Activated CD8-positive, alpha-beta T cell treated with anti-CD3 and anti-CD28 coated beads for 36 hours (primary cell): ENCODE results near the gene RFTN1. TPM values are rescaled to one million over a fixed set of nuclear protein-coding genes. Genes with fewer than 3 reads are reported as not detected.

Experiments used
- ATAC-seq: fragments of 200-7000 bp; cut with Tn5 transposase; one replicate; pipeline ENCODE4 v1.10.0; 2021; ENCODE audit warnings: mild to moderate bottlenecking, moderate library complexity
- CTCF ChIA-PET: fragments of 350-600 bp; sonication (Branson Sonifier 250); formaldehyde crosslinking; loops from one replicate; lab custom pipeline; 2021; ENCODE audit warnings: antibody characterized with exemption; lab: Charles Lee
- POLR2A ChIA-PET: fragments of 350-600 bp; sonication (Branson Sonifier 250); formaldehyde crosslinking; loops from one replicate; lab custom pipeline; 2021; ENCODE audit warnings: antibody characterized with exemption; lab: Charles Lee
- DNase-seq: peaks from one replicate; pipeline ENCODE4 v3.0.0-alpha.2; 2020
- H3K27ac Mint-ChIP-seq: one replicate; pipeline ENCODE4 v1.8.0; 2021; ENCODE audit warnings: mild to moderate bottlenecking, mixed read lengths
- H3K27me3 Mint-ChIP-seq: one replicate; pipeline ENCODE4 v1.8.0; 2021; ENCODE audit warnings: mixed read lengths
- H3K36me3 Mint-ChIP-seq: one replicate; pipeline ENCODE4 v1.8.0; 2021; ENCODE audit warnings: low read depth, mixed read lengths
- H3K4me1 Mint-ChIP-seq: one replicate; pipeline ENCODE4 v1.8.0; 2021; ENCODE audit warnings: low read depth, mixed read lengths
- H3K4me3 Mint-ChIP-seq: one replicate; pipeline ENCODE4 v1.8.0; 2021; ENCODE audit warnings: mild to moderate bottlenecking, moderate library complexity, mixed read lengths
- H3K9me3 Mint-ChIP-seq: one replicate; pipeline ENCODE4 v1.8.0; 2021; ENCODE audit warnings: mixed read lengths
- CTCF ChIP-seq: fragments of 200-600 bp; IDR thresholded peaks from one replicate; pipeline ENCODE4 v1.8.0; 2022; ENCODE audit warnings: antibody characterized with exemption, mild to moderate bottlenecking
- intact Hi-C: fragments of 100-400 bp; cut with micrococcal nuclease; formaldehyde crosslinking; loops from one replicate; pipeline ENCODE4 v1.10.0; 2022
- total RNA-seq, 2 experiments: library from RNA; stranded (reverse); gene quantifications; one replicate each; pipeline ENCODE4 v1.2.3, GENCODE V29; 2021

Gene RFTN1
- total RNA-seq, 2 experiments from 2014 or later = 113 to 125 TPM

GRCh38 chr3:16468336-16469098, 45.0 kb downstream of the RFTN1 start:
- intact Hi-C loops = no loop called here
- H3K4me3 Mint-ChIP-seq = peak overlapping the region; percentile 62
- peaks cover 90% of the 10 kb centered on the region for H3K36me3 Mint-ChIP-seq
- peak; percentile 45 for DNase-seq
- peak overlapping the region; percentile 89 for H3K27ac Mint-ChIP-seq
- ChIA-PET POLR2A (interaction anchor here (0.6 to 2.1 kb wide), 3 partner anchors 20 to 43 kb away, joined by 3 to 6 read pairs (median 3); no protein-coding TSS in a partner anchor), CTCF (interaction anchor here (1.5 kb wide), 1 partner anchor 14 kb away, joined by 5 read pairs; no protein-coding TSS in a partner anchor)
- peak; percentile 40 for ATAC-seq
- H3K9me3 Mint-ChIP-seq = no peaks in the 10 kb centered on the region
- TF ChIP-seq CTCF = no peak
- peaks cover 64% of the 10 kb centered on the region for H3K4me1 Mint-ChIP-seq
- H3K27me3 Mint-ChIP-seq = no peaks in the 10 kb centered on the region

- Mint-ChIP-seq H3K9me3 (no peaks in the 10 kb centered on the region), H3K4me1 (peaks cover 68% of the 10 kb centered on the region), H3K4me3 (peak overlapping the region; percentile 62), H3K27me3 (no peaks in the 10 kb centered on the region), H3K36me3 (peaks cover 87% of the 10 kb centered on the region), H3K27ac (peak overlapping the region; percentile 89)
- intact Hi-C loops = no loop called here
- TF ChIP-seq CTCF = no peak
- DNase-seq = no peak
- POLR2A ChIA-PET = interaction anchor here (0.7 to 2.1 kb wide), 2 partner anchors 21 to 44 kb away, joined by 3 to 6 read pairs; no protein-coding TSS in a partner anchor
- CTCF ChIA-PET = no interaction called here
- peak; percentile 24 for ATAC-seq
These were observed 45.5 kb downstream of the RFTN1 start for GRCh38 chr3:16468002-16468335.

- CTCF ChIA-PET = no interaction called here
These were observed 46.1 kb downstream of the RFTN1 start for GRCh38 chr3:16467393-16467792.

GRCh38 chr3:16466822-16467221, 46.7 kb downstream of the RFTN1 start:
- peaks cover 71% of the 10 kb centered on the region for H3K4me1 Mint-ChIP-seq
- no peaks in the 10 kb centered on the region for H3K9me3 Mint-ChIP-seq
- no peak for DNase-seq
- ChIA-PET CTCF (no interaction called here), POLR2A (interaction anchor here (0.9 to 2.1 kb wide), 2 partner anchors 8 to 45 kb away, joined by 3 to 6 read pairs; no protein-coding TSS in a partner anchor)
- no peak for TF ChIP-seq CTCF
- H3K27me3 Mint-ChIP-seq = no peaks in the 10 kb centered on the region
- ATAC-seq = no peak
- intact Hi-C loops = no loop called here
- peak overlapping the region; percentile 89 for H3K27ac Mint-ChIP-seq
- no peak overlapping the region for H3K4me3 Mint-ChIP-seq
- H3K36me3 Mint-ChIP-seq = peaks cover 81% of the 10 kb centered on the region

More at GRCh38 chr3:16467393-16467792, 46.1 kb downstream of the RFTN1 start:
- Mint-ChIP-seq H3K4me3 (peak overlapping the region; percentile 62), H3K9me3 (no peaks in the 10 kb centered on the region), H3K27me3 (no peaks in the 10 kb centered on the region), H3K27ac (peak overlapping the region; percentile 89), H3K4me1 (peaks cover 68% of the 10 kb centered on the region), H3K36me3 (peaks cover 83% of the 10 kb centered on the region)
- ATAC-seq = peak; percentile 84
- intact Hi-C loops = no loop called here
- DNase-seq = peak; percentile 87
- POLR2A ChIA-PET = interaction anchor here (0.7 to 2.1 kb wide), 3 partner anchors 9 to 45 kb away, joined by 3 to 6 read pairs (median 3); no protein-coding TSS in a partner anchor
- no peak for TF ChIP-seq CTCF
